HEK293 (cell line): ENCODE data around the gene PRKCZ.

ENCODE experiments used
- CTCF ChIA-PET: fragments of 350-600 bp; formaldehyde crosslinking; extraction: SDS; loops from one replicate; lab custom pipeline; 2021; ENCODE audit warnings: antibody characterized with exemption; lab: Yijun Ruan, JAX
- POLR2A ChIA-PET: fragments of 300-600 bp; formaldehyde crosslinking; extraction: SDS; loops from one replicate; lab custom pipeline; 2020; ENCODE audit warnings: antibody characterized with exemption, inconsistent platforms; lab: Yijun Ruan, JAX
- H3K27ac ChIP-seq: fragments of 200-500 bp; sonication (Bioruptor generic); 2 replicates; pipeline ENCODE4 v1.5.1; 2014; ENCODE audit warnings: low read depth, low read length, control low read depth, inconsistent platforms; ENCODE audit errors: extremely low read depth
- H3K36me3 ChIP-seq, 2 experiments: fragments of 200-500 bp in 1 of 2; sonication (Bioruptor generic) in 1 of 2; 1 replicate in 1 of 2; 2 replicates in 1 of 2; pipeline ENCODE4 v1.5.1; 2014 to 2017; ENCODE audit warnings: inconsistent platforms in 2 of 2, low read length in 2 of 2; ENCODE audit not compliant: control insufficient read depth in 2 of 2, insufficient read depth in 1 of 2
- H3K4me1 ChIP-seq: fragments of 200-500 bp; sonication (Bioruptor generic); 2 replicates; pipeline ENCODE4 v1.5.1; 2014; ENCODE audit warnings: mild to moderate bottlenecking, low read length, inconsistent platforms; ENCODE audit not compliant: control insufficient read depth, insufficient read depth
- H3K4me3 ChIP-seq: 2 replicates; pipeline ENCODE4 v1.5.1; 2011; ENCODE audit warnings: low read depth, mild to moderate bottlenecking, control low read depth, low read length, moderate library complexity
- H3K9me3 ChIP-seq: fragments of 200-500 bp; sonication (Bioruptor generic); 2 replicates; pipeline ENCODE4 v1.5.1; 2014; ENCODE audit warnings: low read depth, low read length, inconsistent platforms; ENCODE audit not compliant: control insufficient read depth, insufficient read depth
- GLI2 ChIP-seq: fragments of 450-650 bp; formaldehyde crosslinking; IDR thresholded peaks from 2 replicates; pipeline ENCODE4; 2017; ENCODE audit warnings: missing biosample characterization, missing genetic modification characterization, low read depth, borderline replicate concordance
- KLF16 ChIP-seq: fragments of 450-650 bp; formaldehyde crosslinking; IDR thresholded peaks from 2 replicates; pipeline ENCODE4 v1.5.1; 2017; ENCODE audit warnings: missing biosample characterization, missing genetic modification characterization
- OSR2 ChIP-seq: fragments of 450-650 bp; formaldehyde crosslinking; IDR thresholded peaks from 2 replicates; pipeline ENCODE4 v1.5.1; 2016; ENCODE audit warnings: missing biosample characterization, missing genetic modification characterization
- TCF7L2 ChIP-seq: IDR thresholded peaks from 2 replicates; pipeline ENCODE4 v1.6.1; 2011; ENCODE audit warnings: low read depth, mild to moderate bottlenecking, inconsistent platforms, low read length, moderate library complexity, borderline replicate concordance
- TRIM28 ChIP-seq: IDR thresholded peaks from 2 replicates; pipeline ENCODE4 v1.6.1; 2011; ENCODE audit warnings: low read length, control low read depth, borderline replicate concordance
- ZBTB21 ChIP-seq: fragments of 450-650 bp; formaldehyde crosslinking; IDR thresholded peaks from 2 replicates; pipeline ENCODE4 v1.5.1; 2017; ENCODE audit warnings: missing biosample characterization, missing genetic modification characterization
- ZNF155 ChIP-seq: fragments of 450-650 bp; formaldehyde crosslinking; IDR thresholded peaks from 2 replicates; pipeline ENCODE4 v1.5.1; 2016; ENCODE audit warnings: missing biosample characterization, missing genetic modification characterization
- ZNF16 ChIP-seq: fragments of 450-650 bp; formaldehyde crosslinking; IDR thresholded peaks from 2 replicates; pipeline ENCODE4 v1.5.1; 2016; ENCODE audit warnings: low read depth, missing biosample characterization, missing genetic modification characterization
- ZNF223 ChIP-seq: fragments of 450-650 bp; formaldehyde crosslinking; IDR thresholded peaks from 2 replicates; pipeline ENCODE4 v1.5.1; 2016; ENCODE audit warnings: missing biosample characterization, missing genetic modification characterization
- ZNF248 ChIP-seq: fragments of 450-650 bp; formaldehyde crosslinking; IDR thresholded peaks from 2 replicates; pipeline ENCODE4 v1.5.1; 2017; ENCODE audit warnings: missing biosample characterization, missing genetic modification characterization
- ZNF280C ChIP-seq: fragments of 450-650 bp; formaldehyde crosslinking; IDR thresholded peaks from 2 replicates; pipeline ENCODE4 v1.5.1; 2016; ENCODE audit warnings: missing biosample characterization, missing genetic modification characterization
- ZNF433 ChIP-seq: fragments of 450-650 bp; formaldehyde crosslinking; IDR thresholded peaks from 2 replicates; pipeline ENCODE4 v1.5.1; 2016; ENCODE audit warnings: missing biosample characterization, missing genetic modification characterization, low read depth
- ZNF449 ChIP-seq: fragments of 450-650 bp; formaldehyde crosslinking; IDR thresholded peaks from 2 replicates; pipeline ENCODE4 v1.5.1; 2017; ENCODE audit warnings: missing biosample characterization, mild to moderate bottlenecking, missing genetic modification characterization, moderate library complexity
- ZNF514 ChIP-seq: fragments of 450-650 bp; formaldehyde crosslinking; IDR thresholded peaks from 2 replicates; pipeline ENCODE4 v1.5.1; 2016; ENCODE audit warnings: missing biosample characterization, missing genetic modification characterization
- ZNF555 ChIP-seq: fragments of 450-650 bp; formaldehyde crosslinking; conservative IDR thresholded peaks from 2 replicates; pipeline ENCODE4 v1.5.1; 2017; ENCODE audit warnings: missing biosample characterization, mild to moderate bottlenecking, missing genetic modification characterization, inconsistent platforms
- ZNF658 ChIP-seq: fragments of 450-650 bp; formaldehyde crosslinking; IDR thresholded peaks from 2 replicates; pipeline ENCODE4; 2016; ENCODE audit warnings: missing biosample characterization, missing genetic modification characterization
- ZNF747 ChIP-seq: fragments of 450-650 bp; formaldehyde crosslinking; IDR thresholded peaks from 2 replicates; pipeline ENCODE4 v1.5.1; 2016; ENCODE audit warnings: missing biosample characterization, missing genetic modification characterization
- ZNF768 ChIP-seq: fragments of 450-650 bp; formaldehyde crosslinking; IDR thresholded peaks from 2 replicates; pipeline ENCODE4 v1.5.1; 2018; ENCODE audit warnings: missing biosample characterization, mild to moderate bottlenecking, missing genetic modification characterization
- ZNF776 ChIP-seq: fragments of 450-650 bp; formaldehyde crosslinking; IDR thresholded peaks from 2 replicates; pipeline ENCODE4 v1.5.0; 2017; ENCODE audit warnings: missing biosample characterization, missing genetic modification characterization, borderline replicate concordance
- ZNF785 ChIP-seq: fragments of 450-650 bp; formaldehyde crosslinking; IDR thresholded peaks from 2 replicates; pipeline ENCODE4 v1.5.1; 2016; ENCODE audit warnings: missing biosample characterization, missing genetic modification characterization
- ZNF843 ChIP-seq: fragments of 450-650 bp; formaldehyde crosslinking; IDR thresholded peaks from 2 replicates; pipeline ENCODE4 v1.5.1; 2016; ENCODE audit warnings: missing biosample characterization, missing genetic modification characterization
- ZSCAN23 ChIP-seq: fragments of 450-650 bp; formaldehyde crosslinking; IDR thresholded peaks from 2 replicates; pipeline ENCODE4 v1.5.1; 2016; ENCODE audit warnings: missing biosample characterization, missing genetic modification characterization
- ZSCAN5A ChIP-seq: fragments of 450-650 bp; formaldehyde crosslinking; IDR thresholded peaks from 2 replicates; pipeline ENCODE4 v1.5.1; 2016; ENCODE audit warnings: missing biosample characterization, missing genetic modification characterization
- ZXDB ChIP-seq: fragments of 450-650 bp; formaldehyde crosslinking; IDR thresholded peaks from 2 replicates; pipeline ENCODE4 v1.5.1; 2016; ENCODE audit warnings: missing biosample characterization, missing genetic modification characterization

The PRKCZ gene

GRCh38 chr1:2166695-2167094 is 116.5 kb downstream of the PRKCZ start:
- TF ChIP-seq GLI2 (tag by site-specific recombination) = no peak
- TF ChIP-seq ZSCAN5A (tag by site-specific recombination) = no peak
- no peak for TF ChIP-seq ZNF843 (tag by site-specific recombination)
- TF ChIP-seq ZNF785 (tag by site-specific recombination) = no peak
- no peak for TF ChIP-seq TRIM28
- no peak for TF ChIP-seq ZSCAN23
- no peak for TF ChIP-seq ZNF449 (tag by site-specific recombination)
- TF ChIP-seq ZNF747 (tag by site-specific recombination) = no peak
- no peak overlapping the region for H3K4me3 ChIP-seq
- no peaks in the 10 kb centered on the region for H3K4me1 ChIP-seq
- no peaks in the 10 kb centered on the region for H3K9me3 ChIP-seq
- ChIA-PET POLR2A (no interaction called here), CTCF (interaction anchor here (5.0 kb wide), 1 partner anchor 7 kb away, joined by 37 read pairs; no protein-coding TSS in a partner anchor)
- peaks cover 0 to 34% of the 10 kb centered on the region in 2 experiments; a peak in 1 of 3 replicates for H3K36me3 ChIP-seq
- no peak overlapping the region for H3K27ac ChIP-seq

- no peak overlapping the region for H3K27ac ChIP-seq
- H3K9me3 ChIP-seq = no peaks in the 10 kb centered on the region
- no peak overlapping the region for H3K4me3 ChIP-seq
- H3K4me1 ChIP-seq = no peaks in the 10 kb centered on the region
- H3K36me3 ChIP-seq = peaks cover 0 to 42% of the 10 kb centered on the region in 2 experiments; a peak in 1 of 3 replicates
- POLR2A ChIA-PET = no interaction called here
- no peak for TF ChIP-seq ZNF16 (tag by site-specific recombination)
- TF ChIP-seq ZNF280C = no peak
- TF ChIP-seq ZNF776 = no peak
- no peak for TF ChIP-seq ZXDB
- TF ChIP-seq ZNF768 (tag by site-specific recombination) = no peak
- TF ChIP-seq ZNF248 = no peak
- no peak for TF ChIP-seq ZNF433 (tag by site-specific recombination)
- TF ChIP-seq ZSCAN23 = no peak
- TF ChIP-seq KLF16 (tag by site-specific recombination) = no peak
- no peak for TF ChIP-seq ZNF658 (tag by site-specific recombination)
- no peak for TF ChIP-seq TCF7L2
- TF ChIP-seq ZNF555 (tag by site-specific recombination) = no peak
- TF ChIP-seq ZNF223 (tag by site-specific recombination) = no peak
- TF ChIP-seq ZBTB21 (tag by site-specific recombination) = no peak
- no peak for TF ChIP-seq OSR2 (tag by site-specific recombination)
- no peak for TF ChIP-seq ZNF155 (tag by site-specific recombination)
- TF ChIP-seq ZNF514 = no peak
- TF ChIP-seq, all 188 proteins: peak for 0
- CTCF ChIA-PET = interaction anchor here (1.1 kb wide), 1 partner anchor 28 kb away, joined by 8 read pairs; no protein-coding TSS in a partner anchor
Measured at GRCh38 chr1:2168090-2168489, 117.9 kb downstream of the PRKCZ start.
